A673 (cell line): ENCODE measurements around the gene TTN. TPM values are rescaled to one million over a fixed set of nuclear protein-coding genes. Genes with fewer than 3 reads are reported as not detected.

ENCODE experiments used
- BruUV-seq: library from RNA; stranded (reverse); fragments of 400-500 nt; replicated peaks from 2 replicates; lab custom pipeline; 2021; lab: Mats Ljungman, UMichigan
- CTCF ChIA-PET: fragments of 300-600 bp; sonication (Branson Sonifier 250); formaldehyde crosslinking; loops from one replicate; lab custom pipeline; 2022; ENCODE audit warnings: antibody characterized with exemption; lab: Charles Lee
- POLR2A ChIA-PET: fragments of 300-600 bp; sonication (Branson Sonifier 250); formaldehyde crosslinking; loops from one replicate; lab custom pipeline; 2022; ENCODE audit warnings: antibody characterized with exemption; ENCODE audit not compliant: low non-redundant PET; lab: Charles Lee
- DNase-seq: peaks from one replicate; pipeline ENCODE4 v3.0.0-alpha.2; 2015; ENCODE audit warnings: low spot score
- H3K27ac ChIP-seq: fragments of 200-600 bp; sonication (generic); 2 replicates; pipeline ENCODE4 v1.5.1; 2016; ENCODE audit warnings: mixed run types, low read depth, mild to moderate bottlenecking, mixed read lengths, antibody characterized with exemption, low read length; ENCODE audit not compliant: poor library complexity, severe bottlenecking
- H3K27me3 ChIP-seq: fragments of 200-600 bp; sonication (generic); replicated peaks from 2 replicates; pipeline ENCODE4 v1.6.1; 2017; ENCODE audit warnings: mixed run types, low read depth, mild to moderate bottlenecking, mixed read lengths, antibody characterized with exemption, low read length; ENCODE audit not compliant: insufficient read depth, poor library complexity
- H3K36me3 ChIP-seq: fragments of 200-600 bp; sonication (generic); 2 replicates; pipeline ENCODE4 v1.6.1; 2016; ENCODE audit warnings: mixed run types, mild to moderate bottlenecking, mixed read lengths, antibody characterized with exemption, low read length; ENCODE audit not compliant: insufficient read depth, poor library complexity, severe bottlenecking
- H3K4me1 ChIP-seq: fragments of 200-600 bp; sonication (generic); 2 replicates; pipeline ENCODE4 v1.6.1; 2017; ENCODE audit warnings: mixed run types, mild to moderate bottlenecking, mixed read lengths, antibody characterized with exemption, low read length; ENCODE audit not compliant: insufficient read depth, poor library complexity, severe bottlenecking
- H3K4me3 ChIP-seq: fragments of 200-600 bp; sonication (generic); 2 replicates; pipeline ENCODE4 v1.5.1; 2016; ENCODE audit warnings: low read depth, mixed run types, mild to moderate bottlenecking, mixed read lengths, low read length; ENCODE audit not compliant: poor library complexity, severe bottlenecking
- H3K9me3 ChIP-seq: fragments of 200-600 bp; sonication (generic); 2 replicates; pipeline ENCODE4 v1.6.1; 2016; ENCODE audit warnings: mixed run types, low read depth, mild to moderate bottlenecking, mixed read lengths, antibody characterized with exemption, low read length; ENCODE audit not compliant: poor library complexity, severe bottlenecking
- CTCF ChIP-seq: fragments of 300-800, 200-600 bp; sonication (generic); conservative IDR thresholded peaks from 2 replicates; pipeline ENCODE4 v1.5.1; 2017; ENCODE audit warnings: low read depth, mild to moderate bottlenecking, antibody characterized with exemption, low read length, moderate library complexity, mixed read lengths
- EZH2 ChIP-seq: fragments of 200-600 bp; sonication (generic); IDR thresholded peaks from 2 replicates; pipeline ENCODE4 v1.6.1; 2017; ENCODE audit warnings: borderline replicate concordance, low read depth, mild to moderate bottlenecking, mixed read lengths, antibody characterized with exemption, low read length; ENCODE audit not compliant: poor library complexity, severe bottlenecking
- intact Hi-C: fragments of 100-400 bp; cut with micrococcal nuclease; formaldehyde crosslinking; loops from one replicate; pipeline ENCODE4 v1.10.0; 2022; ENCODE audit not compliant: unreplicated experiment
- total RNA-seq: library from RNA; stranded (reverse); gene quantifications from 2 replicates; pipeline ENCODE4 v1.2.3, GENCODE V29; 2021

TTN gene
- total RNA-seq, 1 experiment from 2014 or later = under 0.01 TPM

GRCh38 chr2:178747767-178748166 is 59.5 kb downstream of the TTN start:
- intact Hi-C loops = no loop called here
- Histone ChIP-seq H3K36me3 (no peaks in the 10 kb centered on the region), H3K4me1 (no peaks in the 10 kb centered on the region), H3K4me3 (no peak overlapping the region), H3K27ac (no peak overlapping the region), H3K27me3 (peaks cover 79% of the 10 kb centered on the region), H3K9me3 (no peaks in the 10 kb centered on the region)
- TF ChIP-seq CTCF = no peak
- no peak for TF ChIP-seq EZH2
- DNase-seq = no peak
- ChIA-PET POLR2A (no interaction called here), CTCF (no interaction called here)
- no TSS peak for BruUV-seq

- intact Hi-C loops = no loop called here
- Histone ChIP-seq H3K9me3 (no peaks in the 10 kb centered on the region), H3K27ac (no peak overlapping the region), H3K27me3 (peaks cover 25% of the 10 kb centered on the region), H3K36me3 (no peaks in the 10 kb centered on the region), H3K4me1 (no peaks in the 10 kb centered on the region), H3K4me3 (no peak overlapping the region)
- BruUV-seq = no TSS peak
- DNase-seq = no peak
- TF ChIP-seq CTCF = no peak
- no peak for TF ChIP-seq EZH2
- POLR2A ChIA-PET = no interaction called here
- CTCF ChIA-PET = no interaction called here
Observed at GRCh38 chr2:178734518-178734917, 72.7 kb downstream of the TTN start.

GRCh38 chr2:178733975-178734374 is 73.2 kb downstream of the TTN start:
- intact Hi-C loops = no loop called here
- POLR2A ChIA-PET = no interaction called here
- no peak for TF ChIP-seq EZH2
- TF ChIP-seq CTCF = no peak
- Histone ChIP-seq H3K9me3 (no peaks in the 10 kb centered on the region), H3K36me3 (no peaks in the 10 kb centered on the region), H3K27me3 (peaks cover 22% of the 10 kb centered on the region), H3K4me3 (no peak overlapping the region), H3K4me1 (no peaks in the 10 kb centered on the region), H3K27ac (no peak overlapping the region)
- CTCF ChIA-PET = no interaction called here
- BruUV-seq = no TSS peak
- DNase-seq = no peak
